ENCODE results near the gene BET1. TPM values are rescaled to one million over a fixed set of nuclear protein-coding genes. Genes with fewer than 3 reads are reported as not detected.

Gene BET1
- total RNA-seq, 1 donor from 2014 or later: 64.3 TPM

GRCh38 chr7:94011714-94012353 lies 7.7 kb upstream of the BET1 start:
- no peak for DNase-seq

GRCh38 chr7:94008537-94008936 lies 4.4 kb upstream of the BET1 start:
- DNase-seq: peak; percentile 24

- no peak for DNase-seq
Observed at GRCh38 chr7:94005753-94006152, 1.6 kb upstream of the BET1 start.

- peak; percentile 47 for DNase-seq
Observed at GRCh38 chr7:94003446-94004023, 620 bp downstream of the BET1 start.

GRCh38 chr7:94001396-94001795 lies 2.8 kb downstream of the BET1 start:
- no peak for DNase-seq

GRCh38 chr7:93997868-93998267 lies 6.3 kb downstream of the BET1 start:
- no peak for DNase-seq

- no peak for DNase-seq
Observed at GRCh38 chr7:93992421-93993110, 11.6 kb downstream of the BET1 start.

GRCh38 chr7:93987297-93987696 lies 16.9 kb downstream of the BET1 start:
- DNase-seq: no peak

- no peak for DNase-seq
Observed at GRCh38 chr7:93985101-93985500, 19.1 kb downstream of the BET1 start.

GRCh38 chr7:93984024-93984423 lies 20.1 kb downstream of the BET1 start:
- no peak for DNase-seq

GRCh38 chr7:93981480-93981874 lies 22.7 kb downstream of the BET1 start:
- peak; percentile 8 for DNase-seq

GRCh38 chr7:93980744-93981479 lies 23.2 kb downstream of the BET1 start:
- DNase-seq: peak; percentile 34

- DNase-seq: no peak
Observed at GRCh38 chr7:93977211-93977950, 26.8 kb downstream of the BET1 start.

GRCh38 chr7:93973134-93973533 lies 31.0 kb downstream of the BET1 start:
- DNase-seq: no peak

- DNase-seq: no peak
Observed at GRCh38 chr7:93972029-93972725, 32.0 kb downstream of the BET1 start.

- DNase-seq: peak; percentile 29
Observed at GRCh38 chr7:93968911-93969620, 35.1 kb downstream of the BET1 start.

- no peak for DNase-seq
Observed at GRCh38 chr7:93964813-93965212, 39.3 kb downstream of the BET1 start.

- DNase-seq: no peak
Observed at GRCh38 chr7:93964262-93964661, 39.9 kb downstream of the BET1 start.

- no peak for DNase-seq
Observed at GRCh38 chr7:93960986-93961385, 43.2 kb downstream of the BET1 start.

GRCh38 chr7:93958651-93959050 lies 45.5 kb downstream of the BET1 start:
- DNase-seq: peak; percentile 69

GRCh38 chr7:93958216-93958615 lies 45.9 kb downstream of the BET1 start:
- peak; percentile 86 for DNase-seq
